GM18909 (cell line): Measurements from ENCODE around the gene TDRKH.
"Not testable (repeated sequence)": the region's sequence is repeated elsewhere in the genome, so short reads cannot be mapped to it uniquely, and the experiment has no call there.

Source experiments
- ATAC-seq: cut with Tn5 transposase; IDR thresholded peaks from one replicate; pipeline ENCODE4 v1.9.1; 2021; ENCODE audit warnings: mild to moderate bottlenecking; ENCODE audit not compliant: unreplicated experiment, poor library complexity

Gene TDRKH

DNA sequence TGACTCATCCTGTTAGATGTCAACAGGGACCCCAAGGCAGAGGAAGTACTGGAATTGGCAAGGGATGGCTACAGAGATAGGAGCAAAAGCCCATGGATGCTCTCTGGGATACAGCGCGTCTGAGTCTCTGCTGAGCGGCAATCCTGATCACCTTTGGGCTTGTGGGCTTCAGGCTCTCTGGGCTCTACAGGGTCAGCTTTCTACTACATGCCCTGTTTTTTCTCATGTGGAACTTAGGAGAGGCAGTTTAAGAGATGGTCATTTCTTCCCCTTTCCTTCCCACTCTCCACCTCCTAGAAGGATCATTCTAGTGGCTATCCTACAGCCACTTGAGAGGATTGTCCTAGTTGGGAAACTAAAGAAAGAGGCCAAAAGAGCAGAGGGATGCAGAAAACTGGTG is 13.6 kb upstream of the TDRKH start:
- ATAC-seq = no peak

GRCh38 chr1:151803164-151803563 is 12.9 kb upstream of the TDRKH start:
- no peak for ATAC-seq

GRCh38 chr1:151802372-151802771 is 12.1 kb upstream of the TDRKH start:
- ATAC-seq = no peak

- no peak for ATAC-seq
These were observed 11.5 kb upstream of the TDRKH start for GRCh38 chr1:151801846-151802245.

- no peak for ATAC-seq
These were observed 11.1 kb upstream of the TDRKH start for GRCh38 chr1:151801310-151801820.

DNA sequence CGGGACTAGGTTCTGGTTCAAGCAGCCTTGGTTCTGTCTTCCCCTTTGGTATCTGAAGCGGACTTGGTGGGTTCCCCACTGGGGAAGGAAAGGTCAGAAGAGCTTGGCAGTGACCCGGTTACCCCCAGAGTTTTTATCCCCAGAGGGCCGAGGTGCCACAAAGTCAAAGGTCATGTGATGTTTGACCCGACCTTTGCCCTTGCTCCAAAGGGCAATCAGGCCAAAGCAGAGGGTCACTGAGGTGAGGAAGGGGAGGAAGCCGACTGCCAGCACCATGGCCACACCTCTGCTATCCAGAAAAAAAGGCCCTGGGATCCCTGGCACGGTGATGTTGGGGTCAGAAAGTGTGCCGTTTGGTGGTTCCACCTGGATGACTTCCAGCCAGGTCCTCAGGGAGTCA is 10.5 kb upstream of the TDRKH start:
- ATAC-seq = no peak

DNA sequence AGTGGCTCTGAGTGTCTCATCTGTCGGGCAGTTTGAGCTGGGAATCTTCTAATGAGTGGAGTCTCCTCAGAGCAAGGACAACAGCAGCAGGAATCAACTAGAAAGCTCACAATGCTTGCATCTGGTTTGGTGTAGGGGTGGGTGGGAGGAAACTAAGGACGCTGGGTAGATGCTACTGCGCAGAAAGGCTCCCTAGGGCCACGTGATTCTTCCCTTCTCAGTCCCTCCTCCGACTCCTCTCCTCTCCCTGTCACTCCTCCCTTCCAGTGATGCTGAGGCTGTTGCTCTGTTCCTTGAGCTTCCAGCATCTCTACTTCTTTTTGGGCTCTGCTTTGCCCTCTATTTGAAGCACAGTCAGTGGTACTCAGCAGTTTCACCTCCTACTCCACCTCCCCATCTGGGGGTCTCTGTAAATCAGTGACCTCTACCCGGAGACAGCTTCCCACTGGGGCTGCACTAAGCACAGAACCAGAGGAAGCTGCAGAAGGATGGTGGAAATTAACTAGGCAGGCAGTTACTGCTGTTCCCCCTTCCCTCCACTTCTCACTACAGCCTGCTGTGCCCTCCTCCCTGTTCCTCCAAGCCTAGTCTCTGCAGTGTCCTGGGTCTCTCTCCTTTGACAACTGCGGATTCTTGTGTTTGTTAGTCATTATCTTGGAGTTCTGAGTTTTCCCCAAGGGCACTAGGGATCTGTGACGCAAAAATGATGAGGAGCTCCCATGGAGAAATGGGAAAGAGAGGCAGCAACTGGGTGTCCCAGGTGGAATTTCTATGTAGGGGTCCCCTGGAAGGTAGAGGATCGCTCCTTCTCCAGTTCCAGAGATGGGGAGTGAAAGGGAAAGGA is 9.1 kb upstream of the TDRKH start:
- no peak for ATAC-seq

GRCh38 chr1:151798571-151798970 is 8.3 kb upstream of the TDRKH start:
- ATAC-seq = no peak

GRCh38 chr1:151790940-151791651 is 796 bp upstream of the TDRKH start:
- peak; percentile 5 for ATAC-seq

DNA sequence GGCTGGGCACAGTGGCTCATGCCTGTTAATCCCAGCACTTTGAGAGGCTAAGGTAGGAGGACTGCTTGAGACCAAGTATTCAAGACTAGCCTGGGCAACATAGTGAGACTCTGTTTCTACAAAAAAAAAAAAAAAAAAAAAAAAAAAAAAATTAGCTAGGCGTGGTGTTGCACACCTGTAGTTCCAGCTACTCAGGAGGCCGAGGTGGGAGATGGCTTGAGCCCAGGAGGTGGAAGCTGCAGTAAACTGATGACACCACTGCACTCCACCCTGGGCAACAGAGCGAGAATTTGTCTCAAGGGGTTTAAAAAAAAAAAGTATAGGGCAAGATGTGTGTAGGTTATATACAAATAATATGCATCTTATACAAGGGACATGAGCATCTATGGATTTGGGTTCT is 2.6 kb downstream of the TDRKH start:
- no peak for ATAC-seq

DNA sequence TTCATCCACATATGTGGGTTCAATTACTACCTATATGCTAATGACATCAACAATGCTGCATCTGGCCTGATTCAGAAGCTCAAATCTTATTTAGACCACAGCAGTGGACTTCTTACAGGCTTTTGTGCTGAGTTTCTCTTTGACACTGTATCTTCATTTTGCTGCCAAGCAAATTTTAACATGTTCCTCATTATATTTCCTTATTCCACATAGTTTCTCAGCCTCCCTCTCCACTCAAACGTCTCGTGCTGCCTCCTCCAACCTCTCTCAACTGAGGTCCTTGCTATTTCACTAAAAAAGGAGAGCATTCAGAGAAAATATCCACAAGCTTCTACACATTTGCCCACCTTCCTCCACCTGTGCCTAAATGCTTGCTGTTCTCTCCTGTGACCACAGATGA is 6.5 kb downstream of the TDRKH start:
- ATAC-seq = no peak

- no peak for ATAC-seq
These were observed 7.6 kb downstream of the TDRKH start for GRCh38 chr1:151782741-151783140.

DNA sequence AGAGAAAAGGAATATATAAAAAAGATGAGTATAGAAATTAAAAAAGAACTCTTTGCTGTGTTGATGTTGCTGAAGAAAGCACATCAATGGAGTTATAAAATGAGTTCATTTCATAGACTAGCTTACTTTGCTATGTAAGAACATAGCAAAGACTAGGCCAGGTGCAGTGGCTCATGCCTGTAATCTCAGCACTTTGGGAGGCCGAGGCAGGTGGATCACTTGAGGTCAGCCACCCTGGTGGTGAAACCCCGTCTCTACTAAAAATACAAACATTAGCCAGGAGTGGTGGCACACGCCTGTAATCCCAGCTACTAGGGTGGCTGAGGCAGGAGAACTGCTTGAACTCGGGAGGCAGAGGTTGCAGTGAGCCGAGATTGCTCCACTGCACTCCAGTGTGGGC is 8.3 kb downstream of the TDRKH start:
- not testable (repeated sequence) for ATAC-seq

DNA sequence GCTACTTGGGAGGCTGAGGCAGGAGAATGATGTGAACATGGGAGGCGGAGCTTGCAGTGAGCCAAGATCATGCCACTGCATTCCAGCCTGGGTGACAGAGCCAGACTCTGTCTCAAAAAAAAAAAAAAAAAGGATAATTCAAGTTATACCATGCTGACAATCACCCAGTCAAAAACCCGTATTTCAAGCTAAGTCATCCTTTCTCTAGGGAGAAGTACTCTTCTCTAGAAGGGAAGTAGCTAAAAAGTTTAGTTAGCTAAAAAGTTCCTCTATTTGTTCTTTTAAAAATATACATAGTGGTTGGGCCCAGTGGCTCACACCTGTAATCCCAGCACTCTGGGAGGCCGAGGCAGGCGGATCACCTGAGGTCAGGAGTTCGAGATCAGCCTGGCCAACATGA is 9.6 kb downstream of the TDRKH start:
- not testable (repeated sequence) for ATAC-seq

DNA sequence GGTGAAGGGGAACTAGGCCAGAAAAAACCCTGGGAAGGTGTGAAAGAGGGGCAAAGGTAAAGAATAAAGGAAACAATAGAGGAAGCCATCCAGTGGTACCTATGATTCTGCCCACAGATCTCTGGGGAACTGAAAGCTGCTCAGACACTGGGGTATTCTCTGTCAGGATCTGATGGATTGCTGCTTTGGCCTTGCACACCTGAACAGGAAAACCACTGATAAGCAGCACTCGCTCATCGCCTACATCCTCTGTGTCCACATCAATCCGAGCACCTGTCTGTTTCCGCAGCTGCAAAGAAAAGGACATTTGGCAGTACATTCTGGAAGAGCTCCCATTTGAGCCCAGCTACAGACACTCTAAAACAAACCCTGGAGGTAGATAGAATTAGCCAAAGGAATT is 10.4 kb downstream of the TDRKH start:
- ATAC-seq = no peak

GRCh38 chr1:151777317-151777716 is 13.0 kb downstream of the TDRKH start:
- no peak for ATAC-seq

GRCh38 chr1:151776665-151777062 is 13.6 kb downstream of the TDRKH start:
- no peak for ATAC-seq

- no peak for ATAC-seq
These were observed 14.2 kb downstream of the TDRKH start for GRCh38 chr1:151775894-151776664.

DNA sequence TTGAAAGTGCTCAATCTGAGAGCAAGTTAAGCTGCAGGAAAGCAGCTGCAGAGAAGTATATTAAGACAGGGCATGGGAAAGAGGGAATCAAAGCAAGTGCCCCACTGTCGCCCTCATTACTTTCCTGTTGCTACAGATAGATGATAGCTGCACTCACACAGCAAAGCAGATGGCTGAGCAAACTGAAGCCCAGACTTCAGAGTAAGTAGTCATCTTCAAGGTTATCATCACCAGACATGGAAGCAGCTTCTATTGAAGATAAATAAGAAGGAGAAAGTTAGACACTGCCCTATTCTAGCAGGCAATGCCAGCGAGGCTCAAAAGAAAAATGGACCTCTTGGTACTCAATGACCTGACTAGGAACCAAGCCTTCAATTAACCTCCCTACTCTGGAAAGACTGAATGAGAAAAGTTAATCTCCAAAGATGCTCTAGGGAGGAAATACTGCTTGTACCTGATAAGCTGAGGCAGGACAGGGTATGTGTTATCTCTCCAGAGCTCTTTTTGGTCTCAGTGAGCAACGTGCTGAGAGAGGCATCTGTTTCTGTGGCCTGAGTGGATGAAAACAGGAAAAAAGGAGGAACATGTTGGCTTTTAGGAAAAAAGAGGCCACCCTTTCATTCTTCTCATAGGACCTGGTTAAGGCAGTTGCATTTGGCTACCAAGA is 15.9 kb downstream of the TDRKH start:
- ATAC-seq = no peak

DNA sequence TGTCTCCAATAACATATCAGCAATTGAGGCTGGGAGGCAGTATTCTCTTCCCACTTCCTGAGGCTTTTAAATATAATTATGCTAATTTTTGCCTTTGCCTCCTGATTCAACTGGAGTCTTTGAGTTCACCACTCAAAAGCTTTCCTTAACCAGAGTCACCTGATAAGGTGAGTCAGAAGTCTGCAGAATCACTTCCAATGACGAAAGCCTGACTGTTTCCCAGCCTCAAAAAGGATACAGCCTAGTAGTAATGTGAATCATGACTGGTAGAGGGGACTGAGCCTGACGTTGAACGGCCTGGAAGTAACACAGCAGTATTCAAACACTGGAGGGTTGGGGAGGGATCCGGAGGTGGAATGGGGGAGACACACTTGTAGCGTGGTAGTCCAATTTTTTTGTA is 16.6 kb downstream of the TDRKH start:
- ATAC-seq = no peak
